Gastrocnemius medialis (tissue), 4 donors: ENCODE measurements around the gene SLC6A18. TPM values are rescaled to one million over a fixed set of nuclear protein-coding genes. Genes with fewer than 3 reads are reported as not detected.
"Not testable (repeated sequence)": the region's sequence is repeated elsewhere in the genome, so short reads cannot be mapped to it uniquely, and the experiment has no call there.

ENCODE experiments used
- ATAC-seq, 2 donors: fragments of 150-250 bp; one replicate each; pipeline ENCODE4 v1.9.1; 2016
- DNase-seq, 2 donors: peaks; one replicate each; pipeline ENCODE4 v3.0.0-alpha.2; 2019
- H3K27ac ChIP-seq, 4 donors: fragments of 200-600 bp; sonication (generic); 1 replicate in 1 of 4; 2 replicates in 3 of 4; pipeline ENCODE4 v1.5.1; 2016 to 2018; ENCODE audit warnings: mild to moderate bottlenecking in 2 of 4, moderate library complexity in 1 of 4
- H3K27me3 ChIP-seq, 3 donors: fragments of 200-600 bp; sonication (generic) in 2 of 3; 1 replicate in 1 of 3; 2 replicates in 2 of 3; pipeline versions ENCODE4 v1.5.1 to v1.6.0; 2016 to 2019; ENCODE audit warnings: mild to moderate bottlenecking in 1 of 3, moderate library complexity in 1 of 3
- H3K36me3 ChIP-seq, 2 donors: fragments of 200-600 bp; sonication (generic) in 1 of 2; one replicate each; pipeline ENCODE4 v1.5.1; 2017 to 2018
- H3K4me1 ChIP-seq, 2 donors: fragments of 200-600 bp; sonication (generic) in 1 of 2; one replicate each; pipeline ENCODE4 v1.5.1; 2016 to 2017; ENCODE audit warnings: mild to moderate bottlenecking in 2 of 2
- H3K4me3 ChIP-seq, 4 donors: fragments of 200-600 bp; sonication (generic) in 3 of 4; 1 replicate in 1 of 4; 2 replicates in 3 of 4; pipeline ENCODE4 v1.5.1; 2016 to 2019; ENCODE audit warnings: mild to moderate bottlenecking in 2 of 4
- H3K9me3 ChIP-seq, 3 donors: fragments of 200-600 bp; sonication (generic) in 2 of 3; 1 replicate in 1 of 3; 2 replicates in 2 of 3; pipeline ENCODE4 v1.5.1; 2016 to 2019
- POLR2A ChIP-seq, 2 donors: fragments of 450-650 bp; IDR thresholded peaks; one replicate each; pipeline ENCODE4 v1.6.1; 2017; ENCODE audit warnings: antibody characterized with exemption in 2 of 2, mild to moderate bottlenecking in 2 of 2, moderate library complexity in 2 of 2
- in situ Hi-C, 4 donors: fragments of 200-750 bp; cut with MboI; loops; one replicate each; pipeline versions ENCODE4 v1.15.0 to v1.8.0; 2017; ENCODE audit warnings: low sequenced_read_pairs in 4 of 4
- intact Hi-C: fragments of 100-400 bp; cut with DNase I; formaldehyde crosslinking; loops from one replicate; pipeline ENCODE4 v1.15.1; 2023; ENCODE audit warnings: low total_unique reads
- total RNA-seq, 4 donors: library from RNA; depleted of rRNA; stranded (reverse); fragments of >200 nt; gene quantifications; one replicate each; pipeline versions ENCODE4 v1.1.0 to v1.2.3, GENCODE V29; 2016
- TF ChIP-seq, protein P1 (sequence below), 5 experiments: fragments of 450-650 bp in 3 of 5; fragments of 200-600 bp in 2 of 5; sonication (generic) in 2 of 5; IDR thresholded peaks in 4 of 5; conservative IDR thresholded peaks in 1 of 5; 1 replicate in 4 of 5; 2 replicates in 1 of 5; pipeline ENCODE4 v1.5.1; 2016 to 2019; ENCODE audit warnings: antibody characterized with exemption in 5 of 5, mild to moderate bottlenecking in 3 of 5, moderate library complexity in 3 of 5

Gene SLC6A18
- total RNA-seq, 4 donors from 2014 or later, result not detected

DNA sequence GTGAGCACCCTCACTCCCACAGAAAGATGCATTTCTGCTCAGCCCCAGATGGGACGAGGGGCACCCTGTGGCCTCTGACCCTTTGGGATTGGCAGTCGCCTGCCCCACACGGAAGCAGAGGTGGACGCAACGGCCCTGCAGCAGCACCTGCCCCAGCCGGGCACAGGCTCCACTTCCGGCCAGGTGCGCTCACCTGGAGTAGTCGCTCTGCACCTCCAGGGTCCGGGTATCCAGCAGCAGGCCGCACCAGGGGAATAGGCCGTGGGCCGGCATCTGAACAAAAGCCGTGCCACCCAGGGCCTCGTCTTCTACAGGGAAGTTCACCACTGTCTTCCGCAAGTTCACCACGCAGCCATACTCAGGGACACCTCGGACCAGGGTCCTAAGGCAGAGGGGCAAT, 39.0 kb downstream of the SLC6A18 start:
- in situ Hi-C loops (no loop called here), intact Hi-C loops (no loop called here)
- ATAC-seq, result no peak
- DNase-seq, result no peak
- Histone ChIP-seq H3K4me1 (no peaks in the 10 kb centered on the region), H3K4me3 (no peak overlapping the region), H3K9me3 (no peaks in the 10 kb centered on the region), H3K27me3 (no peaks in the 10 kb centered on the region), H3K27ac (no peak overlapping the region), H3K36me3 (no peaks in the 10 kb centered on the region)
- TF ChIP-seq POLR2A (IDR thresholded peaks at IDR 0.05), result no peak
- TF ChIP-seq, protein P1, sequence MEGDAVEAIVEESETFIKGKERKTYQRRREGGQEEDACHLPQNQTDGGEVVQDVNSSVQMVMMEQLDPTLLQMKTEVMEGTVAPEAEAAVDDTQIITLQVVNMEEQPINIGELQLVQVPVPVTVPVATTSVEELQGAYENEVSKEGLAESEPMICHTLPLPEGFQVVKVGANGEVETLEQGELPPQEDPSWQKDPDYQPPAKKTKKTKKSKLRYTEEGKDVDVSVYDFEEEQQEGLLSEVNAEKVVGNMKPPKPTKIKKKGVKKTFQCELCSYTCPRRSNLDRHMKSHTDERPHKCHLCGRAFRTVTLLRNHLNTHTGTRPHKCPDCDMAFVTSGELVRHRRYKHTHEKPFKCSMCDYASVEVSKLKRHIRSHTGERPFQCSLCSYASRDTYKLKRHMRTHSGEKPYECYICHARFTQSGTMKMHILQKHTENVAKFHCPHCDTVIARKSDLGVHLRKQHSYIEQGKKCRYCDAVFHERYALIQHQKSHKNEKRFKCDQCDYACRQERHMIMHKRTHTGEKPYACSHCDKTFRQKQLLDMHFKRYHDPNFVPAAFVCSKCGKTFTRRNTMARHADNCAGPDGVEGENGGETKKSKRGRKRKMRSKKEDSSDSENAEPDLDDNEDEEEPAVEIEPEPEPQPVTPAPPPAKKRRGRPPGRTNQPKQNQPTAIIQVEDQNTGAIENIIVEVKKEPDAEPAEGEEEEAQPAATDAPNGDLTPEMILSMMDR (IDR thresholded peaks at IDR 0.05 in 4 of 5, conservative IDR thresholded peaks at IDR 0.05 in 1 of 5), result no peak

DNA sequence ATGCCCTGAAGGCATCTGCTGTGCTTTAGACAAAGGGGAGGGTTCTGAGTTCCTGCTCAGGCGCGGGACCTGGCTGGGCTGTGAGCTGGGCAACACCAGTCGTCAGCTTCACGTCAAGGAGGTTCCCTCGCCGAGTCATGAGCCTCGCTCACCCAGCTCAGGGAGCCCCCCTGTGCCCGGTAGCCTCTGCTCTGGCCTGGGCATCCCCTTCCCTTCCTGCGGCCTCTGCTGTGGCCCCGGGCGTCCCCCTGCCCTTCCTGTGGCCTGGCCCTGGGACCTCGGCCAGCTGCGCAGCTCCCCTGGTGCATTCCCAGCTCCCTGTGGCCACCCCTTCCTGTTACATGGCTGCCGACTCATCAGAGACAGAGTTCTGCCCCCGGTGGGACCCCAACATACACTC, 39.8 kb downstream of the SLC6A18 start:
- H3K4me1 ChIP-seq, result no peaks in the 10 kb centered on the region
- no peak overlapping the region for H3K27ac ChIP-seq
- intact Hi-C loops (no loop called here), in situ Hi-C loops (no loop called here)
- no peaks in the 10 kb centered on the region for H3K27me3 ChIP-seq
- H3K4me3 ChIP-seq, result no peak overlapping the region
- no peaks in the 10 kb centered on the region for H3K36me3 ChIP-seq
- no peak for TF ChIP-seq POLR2A (IDR thresholded peaks at IDR 0.05)
- ATAC-seq, result no peak
- DNase-seq, result no peak
- no peaks in the 10 kb centered on the region for H3K9me3 ChIP-seq

DNA sequence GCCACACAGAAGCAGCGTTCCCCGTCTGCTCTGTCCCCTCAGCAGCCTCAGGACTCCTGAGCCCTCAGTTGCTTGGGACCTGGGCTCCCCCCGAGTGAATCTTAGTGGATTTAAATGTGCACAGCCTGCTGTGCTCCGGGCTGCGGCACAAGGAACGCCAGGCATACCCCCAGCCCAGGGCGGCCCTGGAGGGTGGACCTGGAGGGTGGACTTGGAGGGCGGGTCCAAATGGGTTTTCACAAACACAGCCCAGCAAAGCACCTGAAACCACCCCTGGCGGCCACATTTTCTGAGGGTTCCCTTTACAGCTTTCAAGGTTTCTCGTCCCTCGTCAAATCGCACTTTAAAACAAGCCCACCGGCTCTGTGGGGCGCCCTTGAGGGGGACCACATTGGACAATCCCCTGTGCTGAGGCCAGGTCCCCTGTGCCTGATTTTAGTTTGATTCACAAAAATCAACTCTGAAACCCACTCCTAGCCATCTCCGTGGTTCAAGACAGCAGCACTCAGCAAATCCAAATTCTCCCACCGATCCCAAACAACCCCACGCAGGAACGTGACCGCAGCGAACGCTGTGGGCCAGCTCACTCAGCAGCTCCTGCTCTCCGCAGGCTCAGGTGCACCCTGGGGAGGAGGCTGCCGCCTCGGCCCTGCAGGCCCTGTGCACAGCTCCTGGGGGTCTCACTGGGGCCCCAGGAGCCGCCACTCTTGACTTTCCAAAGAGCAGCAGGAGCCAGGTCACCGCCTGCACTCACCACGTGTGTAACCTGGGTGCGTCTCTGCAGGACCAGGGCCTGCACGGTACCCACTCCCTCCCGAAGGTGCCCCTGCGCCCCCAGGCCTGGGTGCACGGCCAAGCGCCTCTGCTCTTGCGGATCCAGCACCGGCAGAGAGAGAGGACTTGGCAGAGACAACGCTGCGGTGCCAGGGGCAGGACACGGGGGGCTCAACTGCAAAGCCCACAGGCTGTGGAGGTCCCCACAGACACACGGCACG, 40.6 kb downstream of the SLC6A18 start:
- Histone ChIP-seq H3K4me3 (no peak overlapping the region), H3K36me3 (no peaks in the 10 kb centered on the region), H3K27me3 (no peaks in the 10 kb centered on the region), H3K27ac (no peak overlapping the region), H3K4me1 (no peaks in the 10 kb centered on the region), H3K9me3 (no peaks in the 10 kb centered on the region)
- ATAC-seq, result no peak
- intact Hi-C loops, result no loop called here
- no peak for TF ChIP-seq POLR2A (IDR thresholded peaks at IDR 0.05)
- TF ChIP-seq, protein P1 (IDR thresholded peaks at IDR 0.05 in 4 of 5, conservative IDR thresholded peaks at IDR 0.05 in 1 of 5), result no peak
- in situ Hi-C loops, result no loop called here
- DNase-seq, result no peak

DNA sequence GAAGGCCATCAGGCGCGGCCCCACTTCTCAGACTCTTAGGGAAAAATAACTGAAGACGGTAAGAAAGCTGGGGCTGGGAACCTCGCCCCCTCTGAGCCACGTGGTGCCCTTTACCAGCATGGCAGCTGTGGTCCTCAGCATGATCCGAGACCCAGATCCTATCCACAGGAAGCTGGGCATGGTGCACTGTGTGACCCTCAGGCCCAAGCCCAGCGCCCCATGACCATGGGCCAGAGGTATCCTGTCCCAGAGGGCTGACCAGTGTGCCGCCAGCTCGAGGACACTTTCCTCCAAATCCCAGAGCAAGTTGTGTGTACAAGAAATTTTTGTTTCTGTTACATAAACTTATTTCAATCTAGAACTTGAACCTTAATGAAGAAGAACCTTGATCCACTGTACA, 41.6 kb downstream of the SLC6A18 start:
- in situ Hi-C loops (no loop called here), intact Hi-C loops (no loop called here)
- no peak overlapping the region for H3K4me3 ChIP-seq
- H3K27me3 ChIP-seq, result no peaks in the 10 kb centered on the region
- TF ChIP-seq POLR2A (IDR thresholded peaks at IDR 0.05), result no peak
- TF ChIP-seq, protein P1 (IDR thresholded peaks at IDR 0.05 in 4 of 5, conservative IDR thresholded peaks at IDR 0.05 in 1 of 5), result no peak
- H3K36me3 ChIP-seq, result no peaks in the 10 kb centered on the region
- DNase-seq, result no peak
- H3K27ac ChIP-seq, result no peak overlapping the region
- H3K9me3 ChIP-seq, result no peaks in the 10 kb centered on the region
- no peaks in the 10 kb centered on the region for H3K4me1 ChIP-seq
- no peak for ATAC-seq

DNA sequence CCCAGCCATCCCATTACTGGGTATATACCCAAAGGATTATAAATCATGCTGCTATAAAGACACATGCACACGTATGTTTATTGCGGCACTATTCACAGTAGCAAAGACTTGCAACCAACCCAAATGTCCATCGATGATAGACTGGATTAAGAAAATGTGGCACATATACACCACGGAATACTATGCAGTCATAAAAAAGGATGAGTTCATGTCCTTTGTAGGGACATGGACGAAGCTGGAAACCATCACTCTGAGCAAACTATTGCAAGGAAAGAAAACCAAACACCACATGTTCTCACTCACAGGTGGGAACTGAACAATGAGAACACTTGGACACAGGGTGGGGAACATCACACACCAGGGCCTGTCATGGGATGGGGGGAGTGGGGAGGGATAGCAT, 42.3 kb downstream of the SLC6A18 start:
- H3K4me3 ChIP-seq, H3K27ac ChIP-seq, DNase-seq, H3K27me3 ChIP-seq, H3K9me3 ChIP-seq, in situ Hi-C loops, H3K36me3 ChIP-seq, H3K4me1 ChIP-seq, ATAC-seq, intact Hi-C loops: not testable (repeated sequence)
